ENCODE measurements around the gene HNRNPAB.

GRCh38 chr5:178202541-178202940, 1.8 kb upstream of the HNRNPAB start:
- TF ChIP-seq TAF1 (IDR thresholded peaks at IDR 0.05; ENCODE audit: borderline replicate concordance, low read depth, low read length) (no peak), POLR2AphosphoS5 (IDR thresholded peaks at IDR 0.05; ENCODE audit: low read depth, low read length) (no peak), POLR2A (IDR thresholded peaks at IDR 0.05; ENCODE audit: low read depth, low read length) (no peak)
